ENCODE measurements around the gene PIGT. TPM values are rescaled to one million over a fixed set of nuclear protein-coding genes. Genes with fewer than 3 reads are reported as not detected.

PIGT gene
- total RNA-seq (2021; ENCODE audit: unreplicated experiment) (108 TPM), Bru-seq, nascent RNA (percentile 62 among the genes with signal in this experiment), BruChase-seq, experiment 1, labeled RNA remaining after a 2-hour chase (percentile 72 among the genes with signal in this experiment), BruChase-seq, experiment 2, labeled RNA remaining after a 6-hour chase (percentile 69 among the genes with signal in this experiment)
- 134 TPM for polyA plus RNA-seq (2012; ENCODE audit: insufficient read length)
- long read RNA-seq, transcript PIGT-202 (12 exons, 2,245 nt) = major isoform, 58 of 118 reads
- long read RNA-seq, transcript PIGT-201 (10 exons, 1,880 nt) = minor isoform, 12 of 118 reads
- long read RNA-seq, partial matches to known transcripts = 25 of 118 reads
- long read RNA-seq, other reads (novel, unspliced or antisense) = 8 of 118 reads

DNA sequence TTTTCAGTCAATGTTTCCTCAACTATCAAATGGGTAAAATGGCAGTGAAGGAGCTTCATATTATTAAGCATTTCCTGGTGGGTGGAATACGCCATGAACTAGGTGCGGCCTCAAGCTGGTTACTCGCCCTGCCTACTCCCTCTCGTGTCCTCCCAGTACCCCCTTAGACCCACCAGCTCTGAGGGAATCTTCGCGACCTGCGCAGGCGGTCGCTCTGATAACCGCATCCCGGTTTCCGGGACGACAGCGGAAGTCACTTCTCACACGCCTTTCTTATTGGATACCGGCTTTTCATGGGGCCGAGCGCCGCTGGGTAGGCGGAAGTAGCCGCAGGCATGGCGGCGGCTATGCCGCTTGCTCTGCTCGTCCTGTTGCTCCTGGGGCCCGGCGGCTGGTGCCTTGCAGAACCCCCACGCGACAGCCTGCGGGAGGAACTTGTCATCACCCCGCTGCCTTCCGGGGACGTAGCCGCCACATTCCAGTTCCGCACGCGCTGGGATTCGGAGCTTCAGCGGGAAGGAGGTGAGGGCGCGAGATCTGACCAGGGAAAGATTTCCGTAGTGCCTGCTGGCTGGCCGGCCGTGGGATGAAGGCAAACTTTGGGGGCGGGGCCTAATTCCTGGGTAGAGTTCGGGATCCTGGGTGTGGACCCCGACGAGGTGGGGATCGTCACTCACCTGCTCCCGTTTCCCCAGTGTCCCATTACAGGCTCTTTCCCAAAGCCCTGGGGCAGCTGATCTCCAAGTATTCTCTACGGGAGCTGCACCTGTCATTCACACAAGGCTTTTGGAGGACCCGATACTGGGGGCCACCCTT, at the start of gene PIGT:
Gene PIGT, plus strand, starts transcription at position 320 of the 816 bp plus-strand sequence. Its CDS starts 16 bp downstream, at position 336.
- Histone ChIP-seq H3K4me1 (ENCODE audit: control insufficient read depth, insufficient read depth, low read length) (peaks cover 35% of the 10 kb centered on the region), H3K9me3 (ENCODE audit: control insufficient read depth, insufficient read depth, low read depth, low read length) (no peaks in the 10 kb centered on the region), H3K4me3 (ENCODE audit: low read depth in 2 of 2, low read length in 2 of 2) (peak within 1 kb of the TSS; percentile 96 to 98), H3K27me3 (ENCODE audit: control insufficient read depth, insufficient read depth, low read length) (no peaks in the 10 kb centered on the region), H3K27ac (ENCODE audit: low read length) (peak within 1 kb of the TSS; percentile 81), H3K36me3 (ENCODE audit: control insufficient read depth, insufficient read depth, low read length) (peaks cover 4% of the 10 kb centered on the region)
- intact Hi-C loops (cut with micrococcal nuclease; ENCODE audit: unreplicated experiment) (no loop called here), in situ Hi-C loops (cut with HindIII; ENCODE audit: low pct_unique_long_range_greater_than_20kb, low sequenced_read_pairs) (no loop called here)
- BruUV-seq (replicated peaks) = no TSS peak
- TF ChIP-seq TCF7L2 (IDR thresholded peaks at IDR 0.05; ENCODE audit: low read depth, low read length) (peak; percentile 53; the same call in 1 of the 2 replicates), POLR2AphosphoS5 (IDR thresholded peaks at IDR 0.05; ENCODE audit: low read depth, low read length) (peak; percentile 90), SIN3A (IDR thresholded peaks at IDR 0.05; ENCODE audit: borderline replicate concordance, insufficient read depth, low read depth, low read length) (peak; percentile 83)
- TF ChIP-seq, protein P1, sequence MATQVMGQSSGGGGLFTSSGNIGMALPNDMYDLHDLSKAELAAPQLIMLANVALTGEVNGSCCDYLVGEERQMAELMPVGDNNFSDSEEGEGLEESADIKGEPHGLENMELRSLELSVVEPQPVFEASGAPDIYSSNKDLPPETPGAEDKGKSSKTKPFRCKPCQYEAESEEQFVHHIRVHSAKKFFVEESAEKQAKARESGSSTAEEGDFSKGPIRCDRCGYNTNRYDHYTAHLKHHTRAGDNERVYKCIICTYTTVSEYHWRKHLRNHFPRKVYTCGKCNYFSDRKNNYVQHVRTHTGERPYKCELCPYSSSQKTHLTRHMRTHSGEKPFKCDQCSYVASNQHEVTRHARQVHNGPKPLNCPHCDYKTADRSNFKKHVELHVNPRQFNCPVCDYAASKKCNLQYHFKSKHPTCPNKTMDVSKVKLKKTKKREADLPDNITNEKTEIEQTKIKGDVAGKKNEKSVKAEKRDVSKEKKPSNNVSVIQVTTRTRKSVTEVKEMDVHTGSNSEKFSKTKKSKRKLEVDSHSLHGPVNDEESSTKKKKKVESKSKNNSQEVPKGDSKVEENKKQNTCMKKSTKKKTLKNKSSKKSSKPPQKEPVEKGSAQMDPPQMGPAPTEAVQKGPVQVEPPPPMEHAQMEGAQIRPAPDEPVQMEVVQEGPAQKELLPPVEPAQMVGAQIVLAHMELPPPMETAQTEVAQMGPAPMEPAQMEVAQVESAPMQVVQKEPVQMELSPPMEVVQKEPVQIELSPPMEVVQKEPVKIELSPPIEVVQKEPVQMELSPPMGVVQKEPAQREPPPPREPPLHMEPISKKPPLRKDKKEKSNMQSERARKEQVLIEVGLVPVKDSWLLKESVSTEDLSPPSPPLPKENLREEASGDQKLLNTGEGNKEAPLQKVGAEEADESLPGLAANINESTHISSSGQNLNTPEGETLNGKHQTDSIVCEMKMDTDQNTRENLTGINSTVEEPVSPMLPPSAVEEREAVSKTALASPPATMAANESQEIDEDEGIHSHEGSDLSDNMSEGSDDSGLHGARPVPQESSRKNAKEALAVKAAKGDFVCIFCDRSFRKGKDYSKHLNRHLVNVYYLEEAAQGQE (IDR thresholded peaks at IDR 0.05; ENCODE audit: insufficient read depth in 1 of 2, low read depth in 2 of 2, low read length in 1 of 2) = no peak
- TF ChIP-seq, protein P2, sequence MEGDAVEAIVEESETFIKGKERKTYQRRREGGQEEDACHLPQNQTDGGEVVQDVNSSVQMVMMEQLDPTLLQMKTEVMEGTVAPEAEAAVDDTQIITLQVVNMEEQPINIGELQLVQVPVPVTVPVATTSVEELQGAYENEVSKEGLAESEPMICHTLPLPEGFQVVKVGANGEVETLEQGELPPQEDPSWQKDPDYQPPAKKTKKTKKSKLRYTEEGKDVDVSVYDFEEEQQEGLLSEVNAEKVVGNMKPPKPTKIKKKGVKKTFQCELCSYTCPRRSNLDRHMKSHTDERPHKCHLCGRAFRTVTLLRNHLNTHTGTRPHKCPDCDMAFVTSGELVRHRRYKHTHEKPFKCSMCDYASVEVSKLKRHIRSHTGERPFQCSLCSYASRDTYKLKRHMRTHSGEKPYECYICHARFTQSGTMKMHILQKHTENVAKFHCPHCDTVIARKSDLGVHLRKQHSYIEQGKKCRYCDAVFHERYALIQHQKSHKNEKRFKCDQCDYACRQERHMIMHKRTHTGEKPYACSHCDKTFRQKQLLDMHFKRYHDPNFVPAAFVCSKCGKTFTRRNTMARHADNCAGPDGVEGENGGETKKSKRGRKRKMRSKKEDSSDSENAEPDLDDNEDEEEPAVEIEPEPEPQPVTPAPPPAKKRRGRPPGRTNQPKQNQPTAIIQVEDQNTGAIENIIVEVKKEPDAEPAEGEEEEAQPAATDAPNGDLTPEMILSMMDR (IDR thresholded peaks at IDR 0.05) = no peak
- CTCF ChIA-PET = interaction anchor here (0.7 to 1.4 kb wide), 3 partner anchors 9 to 42 kb away, joined by 3 to 6 read pairs (median 5); no protein-coding TSS in a partner anchor
- ATAC-seq (peak; percentile 93), DNase-seq (ENCODE audit: low read depth, low spot score) (no peak)
- POLR2A ChIA-PET = interaction anchor here (0.6 kb wide), 1 partner anchor 15 kb away, joined by 3 read pairs; no protein-coding TSS in a partner anchor

DNA sequence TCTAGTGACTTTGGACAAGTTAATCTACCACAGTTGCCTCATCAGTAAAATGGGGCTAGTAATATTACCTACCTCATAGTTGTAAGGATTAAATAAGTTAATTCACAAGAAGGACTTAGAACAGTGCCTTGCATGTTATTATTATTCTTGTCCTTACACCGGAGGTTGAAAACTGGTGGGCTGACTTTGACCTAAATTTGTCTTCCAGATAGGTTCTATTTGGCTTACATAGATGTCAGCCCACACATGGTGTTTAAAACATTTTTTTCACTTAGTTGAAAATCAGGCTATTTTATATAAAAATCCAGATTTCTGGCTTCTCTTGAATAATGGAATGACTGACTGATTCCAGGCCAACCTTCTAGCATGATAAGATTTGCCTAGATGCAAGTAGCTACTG, 49.7 kb upstream of the PIGT start:
- no peak overlapping the region for H3K4me3 ChIP-seq (ENCODE audit: low read depth in 2 of 2, low read length in 2 of 2)
- DNase-seq (ENCODE audit: low read depth, low spot score) = no peak
- ATAC-seq = no peak
- TF ChIP-seq TCF7L2 (IDR thresholded peaks at IDR 0.05; ENCODE audit: low read depth, low read length) (no peak), SIN3A (IDR thresholded peaks at IDR 0.05; ENCODE audit: borderline replicate concordance, insufficient read depth, low read depth, low read length) (no peak), POLR2AphosphoS5 (IDR thresholded peaks at IDR 0.05; ENCODE audit: low read depth, low read length) (no peak)
- TF ChIP-seq, protein P1 (IDR thresholded peaks at IDR 0.05; ENCODE audit: insufficient read depth in 1 of 2, low read depth in 2 of 2, low read length in 1 of 2) = no peak
- TF ChIP-seq, protein P2 (IDR thresholded peaks at IDR 0.05) = no peak
- no TSS peak for BruUV-seq (replicated peaks)
- H3K27me3 ChIP-seq (ENCODE audit: control insufficient read depth, insufficient read depth, low read length) = no peaks in the 10 kb centered on the region
- ChIA-PET POLR2A (interaction anchor here (0.7 kb wide), 1 partner anchor 63 kb away, joined by 3 read pairs; no protein-coding TSS in a partner anchor), CTCF (interaction anchor here (0.6 to 0.7 kb wide), 2 partner anchors 68 to 70 kb away, joined by 3 to 4 read pairs; no protein-coding TSS in a partner anchor)
- H3K27ac ChIP-seq (ENCODE audit: low read length) = no peak overlapping the region
- intact Hi-C loops (cut with micrococcal nuclease; ENCODE audit: unreplicated experiment) (no loop called here), in situ Hi-C loops (cut with HindIII; ENCODE audit: low pct_unique_long_range_greater_than_20kb, low sequenced_read_pairs) (no loop called here)
- H3K36me3 ChIP-seq (ENCODE audit: control insufficient read depth, insufficient read depth, low read length) = no peaks in the 10 kb centered on the region; the same call in 1 of the 2 replicates
- no peaks in the 10 kb centered on the region for H3K9me3 ChIP-seq (ENCODE audit: control insufficient read depth, insufficient read depth, low read depth, low read length)
- H3K4me1 ChIP-seq (ENCODE audit: control insufficient read depth, insufficient read depth, low read length) = peaks cover 6% of the 10 kb centered on the region; the same call in 1 of the 2 replicates
